ENCODE results near the gene SLC24A4.

- TF ChIP-seq, protein P1, sequence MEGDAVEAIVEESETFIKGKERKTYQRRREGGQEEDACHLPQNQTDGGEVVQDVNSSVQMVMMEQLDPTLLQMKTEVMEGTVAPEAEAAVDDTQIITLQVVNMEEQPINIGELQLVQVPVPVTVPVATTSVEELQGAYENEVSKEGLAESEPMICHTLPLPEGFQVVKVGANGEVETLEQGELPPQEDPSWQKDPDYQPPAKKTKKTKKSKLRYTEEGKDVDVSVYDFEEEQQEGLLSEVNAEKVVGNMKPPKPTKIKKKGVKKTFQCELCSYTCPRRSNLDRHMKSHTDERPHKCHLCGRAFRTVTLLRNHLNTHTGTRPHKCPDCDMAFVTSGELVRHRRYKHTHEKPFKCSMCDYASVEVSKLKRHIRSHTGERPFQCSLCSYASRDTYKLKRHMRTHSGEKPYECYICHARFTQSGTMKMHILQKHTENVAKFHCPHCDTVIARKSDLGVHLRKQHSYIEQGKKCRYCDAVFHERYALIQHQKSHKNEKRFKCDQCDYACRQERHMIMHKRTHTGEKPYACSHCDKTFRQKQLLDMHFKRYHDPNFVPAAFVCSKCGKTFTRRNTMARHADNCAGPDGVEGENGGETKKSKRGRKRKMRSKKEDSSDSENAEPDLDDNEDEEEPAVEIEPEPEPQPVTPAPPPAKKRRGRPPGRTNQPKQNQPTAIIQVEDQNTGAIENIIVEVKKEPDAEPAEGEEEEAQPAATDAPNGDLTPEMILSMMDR (IDR thresholded peaks at IDR 0.05) = no peak
- no peak for TF ChIP-seq POLR2A (IDR thresholded peaks at IDR 0.05)
Observed at GRCh38 chr14:92316176-92316575, 6.8 kb upstream of the SLC24A4 start.

Data from breast epithelium (tissue), 3 donors.